Measurements from ENCODE around the gene LRP1. TPM values are rescaled to one million over a fixed set of nuclear protein-coding genes. Genes with fewer than 3 reads are reported as not detected.

LRP1 gene
- total and polyA plus RNA-seq, 2 experiments from 2014 or later = 26.6 to 145 TPM

- H3K27ac Mint-ChIP-seq = no peak overlapping the region
- ATAC-seq = no peak; the same call in 2 of the 3 replicates
- peaks cover 9% of the 10 kb centered on the region for H3K36me3 Mint-ChIP-seq (ENCODE audit: low read depth)
- H2AFZ ChIP-seq = no peak overlapping the region
- H3K4me1 ChIP-seq (ENCODE audit: insufficient read depth) = peaks cover 53% of the 10 kb centered on the region
- peak overlapping the region; percentile 84 for H3K4me2 ChIP-seq
- H3K9me2 ChIP-seq (ENCODE audit: insufficient read depth) = no peaks in the 10 kb centered on the region
- peaks cover 3% of the 10 kb centered on the region for H3K9me3 Mint-ChIP-seq
- peak; percentile 53 for DNase-seq (ENCODE audit: low spot score)
- H3K4me3 ChIP-seq = peak overlapping the region; percentile 62
- no peak overlapping the region for H3K27ac ChIP-seq (ENCODE audit: low read depth)
- H4K20me1 ChIP-seq (replicated peaks; ENCODE audit: insufficient read depth) = peaks cover 10% of the 10 kb centered on the region; the same call in 1 of the 2 replicates
- no peaks in the 10 kb centered on the region for H3K79me2 ChIP-seq (replicated peaks; ENCODE audit: insufficient read depth)
- H3K4me1 Mint-ChIP-seq = peaks cover 64% of the 10 kb centered on the region
- H3K27me3 Mint-ChIP-seq (ENCODE audit: insufficient read depth, low read depth, poor library complexity) = peaks cover 82% of the 10 kb centered on the region
- H3K4me3 Mint-ChIP-seq = peak overlapping the region; percentile 73
- H3K36me3 ChIP-seq (ENCODE audit: insufficient read depth) = no peaks in the 10 kb centered on the region
- peak; percentile 89 for TF ChIP-seq EZH2phosphoT487 (IDR thresholded peaks at IDR 0.05; ENCODE audit: unreplicated experiment)
- no peak for TF ChIP-seq ZNF462 (CRISPR knock-in tag; IDR thresholded peaks at IDR 0.05)
- no peak for TF ChIP-seq NANOG (IDR thresholded peaks at IDR 0.05; ENCODE audit: borderline replicate concordance)
- TF ChIP-seq EZH2 (IDR thresholded peaks at IDR 0.05; ENCODE audit: low read depth, unreplicated experiment) = peak; percentile 63
- H3K27me3 ChIP-seq (ENCODE audit: insufficient read depth) = peaks cover 87% of the 10 kb centered on the region
- 0 out of 2 replicates have a peak, but pooled peaks cover 27% of the 10 kb centered on the region for H3F3A ChIP-seq (replicated peaks; ENCODE audit: low read depth)
These were observed 88.9 kb downstream of the LRP1 start for GRCh38 chr12:57216921-57217879.
